Right lobe of liver (tissue), 4 donors: Measurements from ENCODE around the gene WHRN.

Experiments
- CTCF ChIP-seq, 4 donors: fragments of 200-600 bp in 3 of 4; fragments of 450-650 bp in 1 of 4; IDR thresholded peaks; one replicate each; pipeline versions ENCODE4 v1.5.1 to v1.8.0; 2016 to 2022; ENCODE audit warnings: antibody characterized with exemption in 4 of 4, mild to moderate bottlenecking in 2 of 4
- POLR2A ChIP-seq: fragments of 450-650 bp; IDR thresholded peaks from one replicate; pipeline ENCODE4 v1.6.1; 2017; ENCODE audit warnings: antibody characterized with exemption, mild to moderate bottlenecking
- donor health status: DM: no; HTN: no; CAD: no.
- donor health status: DM: no; HTN: no; CAD: no.
- donor health status: DM: no; HTN: yes; CAD: no.

DNA sequence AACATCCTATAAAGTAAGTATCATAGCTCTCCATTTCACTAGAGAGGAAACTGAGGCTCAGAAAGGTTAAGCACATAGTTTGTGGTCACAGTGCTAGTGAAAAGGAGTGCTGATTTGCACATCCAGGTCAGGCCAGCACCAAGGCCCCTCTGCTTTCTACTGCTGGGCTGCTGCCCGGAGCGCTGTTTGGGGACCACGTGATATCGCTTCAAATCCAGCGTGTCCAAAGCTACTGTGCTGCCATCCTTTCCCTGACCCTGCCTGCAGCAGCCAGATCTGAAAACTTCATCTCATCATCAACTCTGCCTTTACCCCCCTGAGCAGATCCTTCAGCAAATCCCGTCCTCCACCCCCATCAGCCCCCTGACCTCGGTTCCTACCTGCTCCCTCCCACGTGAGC lies 76.8 kb downstream of the WHRN start:
- TF ChIP-seq CTCF (IDR thresholded peaks at IDR 0.05) (no peak), POLR2A (no peak)
